Stimulated activated CD4-positive, alpha-beta T cell treated with anti-CD3 and anti-CD28 coated beads, Interleukin-4, amount 100 ng/mL, for 4 hours (primary cell): ENCODE results near the gene HMMR.
"Not testable (repeated sequence)": the region's sequence is repeated elsewhere in the genome, so short reads cannot be mapped to it uniquely, and the experiment has no call there.

Source experiments
- DNase-seq, 2 experiments: peaks; one replicate each; pipeline ENCODE4 v3.0.0-alpha.2; 2020

HMMR gene

DNA sequence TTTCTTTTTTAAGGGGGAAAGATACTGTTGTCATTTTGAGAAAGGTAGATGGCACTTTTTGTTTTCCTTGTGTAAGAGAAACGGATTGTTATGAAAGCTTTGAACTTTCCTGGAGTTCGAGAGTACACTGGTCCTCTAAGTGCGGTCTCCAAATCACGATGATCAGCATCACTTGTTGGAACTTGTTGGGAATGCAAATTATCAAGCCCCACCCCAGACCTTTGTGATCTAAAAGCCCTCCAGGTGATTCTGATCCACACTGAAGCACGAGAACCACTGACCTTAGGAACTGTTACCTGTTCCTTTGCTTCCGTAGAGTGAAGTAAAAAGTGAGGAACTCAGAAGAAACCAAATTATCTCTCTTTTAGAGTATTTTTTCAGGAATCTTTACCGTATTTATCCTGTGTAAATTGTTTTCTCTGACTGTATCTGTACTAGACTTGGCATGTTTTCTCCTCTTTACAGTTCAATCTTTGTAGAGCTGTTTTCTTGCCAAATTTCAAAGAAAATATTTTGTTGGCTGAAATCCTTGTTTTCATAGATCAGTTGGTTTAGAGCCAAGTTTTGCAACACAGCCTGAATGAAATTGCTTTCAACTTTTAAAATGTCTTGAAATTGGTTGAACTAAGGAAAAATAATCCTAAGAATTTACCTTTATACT lies 49.0 kb downstream of the HMMR start:
- DNase-seq, result no peak

DNA sequence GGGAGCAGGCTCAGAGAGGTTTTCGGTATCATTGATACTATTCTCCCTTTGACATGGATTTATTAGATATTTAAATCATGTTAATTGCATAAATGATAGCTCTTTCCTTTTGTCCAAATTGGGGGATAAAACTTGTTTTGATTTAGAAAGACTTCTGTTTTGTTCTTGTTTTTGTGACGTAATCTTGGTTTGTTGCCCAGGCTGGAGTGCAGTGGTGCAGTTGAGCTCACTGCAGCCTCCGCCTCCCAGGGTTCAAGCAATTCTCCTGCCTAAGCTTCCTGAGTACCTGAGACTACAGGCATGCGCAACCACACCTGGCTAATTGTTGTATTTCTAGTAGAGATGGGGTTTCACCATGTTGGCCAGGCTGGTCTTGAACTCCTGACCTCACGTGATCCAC lies 52.1 kb downstream of the HMMR start:
- DNase-seq, result no peak

DNA sequence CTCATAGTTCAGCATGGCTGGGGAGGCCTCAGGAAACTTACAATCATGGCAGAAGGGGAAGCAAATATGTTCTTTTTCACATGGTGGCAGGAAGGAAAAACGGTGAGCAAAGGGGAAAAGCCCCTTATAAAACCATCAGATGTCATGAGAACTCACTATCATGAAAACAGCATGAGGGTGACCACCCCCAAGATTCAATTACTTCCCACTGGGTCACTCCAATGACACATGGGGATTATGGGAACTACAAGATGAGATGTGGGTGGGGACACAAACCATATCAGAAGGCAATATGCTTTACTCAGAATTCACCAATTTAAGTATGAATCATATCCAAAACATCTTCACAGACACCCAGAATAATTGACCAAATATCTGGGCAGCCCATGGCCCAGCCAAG lies 64.7 kb downstream of the HMMR start:
- DNase-seq, result no peak

DNA sequence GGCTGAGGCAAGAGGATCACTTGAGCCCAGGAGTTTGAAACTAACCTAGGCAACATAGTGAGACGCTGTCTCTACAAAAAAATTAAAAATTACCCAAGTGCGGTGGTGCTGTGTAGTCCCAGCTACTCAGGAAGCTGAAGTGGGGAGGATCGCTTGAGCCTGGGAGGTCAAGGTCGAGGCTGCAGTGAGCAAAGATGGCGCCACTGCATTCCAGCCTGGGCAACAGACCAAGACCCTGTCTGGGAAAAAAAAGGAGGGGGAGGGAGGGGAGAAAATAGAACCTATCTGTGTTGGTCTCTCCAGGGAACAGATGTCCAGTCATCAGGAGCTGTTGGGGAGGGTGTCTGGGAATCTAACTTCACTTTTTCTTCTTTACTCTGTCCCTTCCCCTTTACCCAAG lies 69.3 kb downstream of the HMMR start:
- DNase-seq, result no peak

DNA sequence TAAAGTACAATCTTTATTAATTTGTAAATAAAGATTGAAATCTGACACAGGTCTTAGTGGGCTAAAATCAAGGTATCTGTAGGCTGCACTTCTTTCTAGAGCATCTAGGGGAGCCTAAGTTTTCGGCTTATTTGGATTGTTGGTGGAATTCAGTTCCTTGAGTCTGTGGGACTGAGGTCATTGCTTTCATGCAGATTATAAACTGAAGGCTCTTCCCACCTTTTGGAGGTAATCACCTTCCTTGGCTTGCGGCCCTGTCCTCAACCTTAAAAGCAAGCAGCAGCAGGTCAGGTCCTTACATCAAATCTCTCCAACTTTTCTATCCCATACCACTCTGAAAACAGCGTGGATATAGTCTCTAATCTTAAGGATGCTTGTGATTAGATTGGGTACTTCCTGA lies 70.8 kb downstream of the HMMR start:
- no peak for DNase-seq

DNA sequence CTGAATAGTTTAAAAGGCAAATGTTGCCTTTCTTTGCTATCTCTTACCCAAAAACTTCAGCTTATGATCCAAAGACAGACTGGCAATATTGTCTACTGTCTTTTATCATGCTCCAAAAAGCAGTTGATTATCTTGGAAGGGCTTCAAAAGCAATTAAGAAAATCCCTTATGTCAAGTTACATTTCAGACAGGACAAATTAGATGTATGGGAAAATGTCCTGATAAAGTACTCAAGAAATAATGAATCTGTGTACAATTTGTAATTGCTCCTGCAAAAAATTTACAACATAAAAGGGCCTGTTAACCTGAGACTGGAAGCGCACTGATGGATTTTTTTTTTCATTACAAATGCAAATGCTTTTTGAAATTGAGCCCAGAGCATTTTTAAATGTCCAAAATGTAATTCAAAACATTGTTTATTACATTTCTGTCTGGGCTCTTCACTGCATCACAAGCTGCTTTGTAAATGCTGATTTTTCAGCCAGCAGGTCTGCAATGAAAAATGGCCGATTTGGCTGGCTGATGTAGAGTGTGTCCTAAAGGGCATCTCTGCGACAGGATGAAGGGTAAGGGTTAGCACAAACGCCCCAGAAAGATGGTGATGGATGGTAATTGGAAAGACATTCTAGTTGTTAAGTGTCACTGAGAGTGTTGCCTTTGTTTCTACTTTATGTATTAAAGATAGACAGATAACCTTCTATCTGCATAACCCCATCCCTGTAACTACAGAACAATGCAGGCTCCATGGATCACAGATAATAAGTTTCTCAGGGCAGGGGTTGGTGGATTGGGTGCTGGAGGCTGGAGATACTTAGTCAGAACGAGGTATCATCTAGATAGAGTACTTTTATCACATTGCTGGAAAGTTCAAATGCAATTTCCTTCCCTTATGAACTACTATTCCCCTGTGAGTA lies 72.0 kb downstream of the HMMR start:
- DNase-seq, result no peak

DNA sequence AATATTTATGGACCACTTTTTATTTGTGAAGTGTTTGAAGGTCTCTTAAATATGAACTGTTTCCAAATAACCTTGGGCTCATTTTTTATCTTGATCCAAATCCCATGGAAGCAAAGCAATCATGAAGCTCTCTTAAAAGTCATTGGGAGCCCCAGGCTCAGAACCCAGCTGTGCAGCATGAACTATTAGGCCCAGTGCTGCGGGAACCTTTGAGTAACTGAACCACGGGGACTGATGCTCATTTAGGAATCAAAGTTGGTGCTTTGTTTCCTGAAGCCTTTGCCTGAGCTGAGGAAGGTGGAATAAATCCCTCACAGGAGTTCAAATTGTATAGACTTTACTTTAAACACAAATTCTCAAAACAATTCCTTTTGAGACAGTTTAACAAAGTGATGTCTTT lies 72.8 kb downstream of the HMMR start:
- DNase-seq, result no peak

DNA sequence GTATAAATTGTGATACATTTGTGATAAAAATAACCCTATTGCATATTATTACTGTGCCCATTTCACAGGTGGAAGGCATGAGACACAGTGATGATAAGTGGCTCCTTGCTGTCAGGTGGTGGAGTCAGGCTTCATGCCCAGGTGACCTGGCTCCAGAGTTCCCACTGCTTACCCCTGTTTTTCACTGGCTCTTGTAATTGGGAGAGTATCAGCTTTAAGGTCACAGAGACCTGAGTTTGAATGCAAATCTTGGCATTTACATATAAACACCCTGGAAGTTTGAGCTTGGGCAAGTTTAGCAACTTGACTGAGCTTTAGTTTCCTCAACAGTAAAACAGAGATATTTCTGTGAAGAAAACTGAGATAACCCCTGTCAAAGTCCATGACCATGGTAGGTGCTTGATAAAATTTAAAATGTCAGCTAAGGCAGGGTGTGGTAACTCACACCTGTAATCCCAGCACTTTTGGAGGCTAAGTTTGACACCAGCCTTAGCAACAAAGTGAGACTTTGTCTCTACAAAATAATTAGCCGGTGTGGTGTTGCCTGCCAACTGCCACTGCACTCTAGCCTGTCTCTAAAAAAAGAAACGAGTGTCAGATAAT lies 74.2 kb downstream of the HMMR start:
- no peak for DNase-seq

DNA sequence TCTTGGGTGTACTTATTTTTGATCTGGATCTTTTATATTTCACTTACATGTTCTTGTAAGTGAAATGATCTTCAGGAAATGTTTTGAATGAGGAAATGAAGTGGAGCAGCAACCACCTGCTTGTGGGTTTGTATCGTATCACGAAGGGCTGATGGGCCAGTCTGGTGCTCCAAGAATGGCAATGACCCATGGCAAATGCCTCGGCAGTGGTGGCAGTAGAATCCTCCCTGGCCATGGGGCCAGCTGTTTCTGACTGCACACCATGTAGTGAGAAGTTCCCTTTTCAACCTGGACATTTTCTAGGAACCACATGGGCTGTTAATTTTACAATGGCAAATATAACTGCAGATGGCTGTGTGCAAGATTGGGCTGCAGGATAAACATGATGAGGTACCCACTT lies 74.9 kb downstream of the HMMR start:
- DNase-seq, result no peak

DNA sequence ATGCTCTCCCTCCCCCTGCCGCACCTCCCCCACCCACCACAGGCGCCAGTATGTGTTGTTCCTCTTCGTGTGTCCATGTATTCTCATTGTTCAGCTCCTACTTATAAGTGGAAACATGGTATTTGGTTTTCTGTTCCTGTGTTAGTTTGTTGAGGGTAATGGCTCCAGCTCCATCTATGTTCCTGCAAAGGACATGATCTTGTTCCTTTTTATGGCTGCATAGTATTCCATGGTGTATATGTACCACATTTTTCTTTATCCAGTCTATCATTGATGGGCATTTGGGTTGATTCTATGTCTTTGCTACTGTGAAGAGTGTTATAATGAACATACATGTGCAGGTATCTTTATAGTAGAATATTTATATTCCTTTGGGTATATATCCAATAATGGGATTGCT lies 76.0 kb downstream of the HMMR start:
- DNase-seq, result not testable (repeated sequence)

DNA sequence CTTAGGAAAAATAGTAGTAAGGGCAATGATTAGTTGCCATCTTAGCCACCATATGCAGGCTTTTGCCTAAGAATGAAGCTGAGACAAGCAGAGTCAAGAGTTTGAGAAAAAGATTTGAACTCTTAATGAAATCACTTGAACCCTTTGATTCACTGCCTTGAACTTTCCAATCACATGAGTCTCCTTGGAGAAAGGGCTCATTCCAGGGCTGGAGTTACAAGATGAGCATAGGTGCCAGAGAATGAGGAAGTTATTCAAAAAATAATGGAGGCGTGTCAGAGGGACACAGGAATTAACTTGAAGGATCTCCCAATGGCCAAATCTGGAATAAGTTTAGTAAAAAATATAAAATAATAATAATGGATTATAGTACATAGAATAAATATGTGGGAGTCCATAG lies 80.3 kb downstream of the HMMR start:
- no peak for DNase-seq
